ENCODE data around the gene CDH3. TPM values are rescaled to one million over a fixed set of nuclear protein-coding genes. Genes with fewer than 3 reads are reported as not detected.

Gene CDH3
- not detected for total RNA-seq
- long read RNA-seq, result 0 reads

DNA sequence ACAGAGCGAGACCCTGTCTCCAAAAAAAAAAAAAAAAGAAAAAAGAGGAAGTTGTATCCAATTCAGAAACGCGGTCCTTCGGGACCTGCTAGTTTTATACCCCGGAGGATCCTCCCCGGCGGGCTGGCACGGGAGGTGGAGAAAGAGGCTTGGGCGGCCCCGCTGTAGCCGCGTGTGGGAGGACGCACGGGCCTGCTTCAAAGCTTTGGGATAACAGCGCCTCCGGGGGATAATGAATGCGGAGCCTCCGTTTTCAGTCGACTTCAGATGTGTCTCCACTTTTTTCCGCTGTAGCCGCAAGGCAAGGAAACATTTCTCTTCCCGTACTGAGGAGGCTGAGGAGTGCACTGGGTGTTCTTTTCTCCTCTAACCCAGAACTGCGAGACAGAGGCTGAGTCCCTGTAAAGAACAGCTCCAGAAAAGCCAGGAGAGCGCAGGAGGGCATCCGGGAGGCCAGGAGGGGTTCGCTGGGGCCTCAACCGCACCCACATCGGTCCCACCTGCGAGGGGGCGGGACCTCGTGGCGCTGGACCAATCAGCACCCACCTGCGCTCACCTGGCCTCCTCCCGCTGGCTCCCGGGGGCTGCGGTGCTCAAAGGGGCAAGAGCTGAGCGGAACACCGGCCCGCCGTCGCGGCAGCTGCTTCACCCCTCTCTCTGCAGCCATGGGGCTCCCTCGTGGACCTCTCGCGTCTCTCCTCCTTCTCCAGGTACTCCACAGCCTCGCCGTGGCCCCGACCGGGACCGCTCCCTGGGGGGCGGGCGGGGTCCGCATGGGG lies at the start of gene CDH3:
TSS of gene CDH3 (plus strand) at position 596 of the 779 bp plus-strand sequence. CDS start at position 666, 70 bp downstream.
- intact Hi-C loops (cut with DNase I), result no loop called here

GRCh38 chr16:68596266-68596665 lies 48.8 kb upstream of the CDH3 start:
- ATAC-seq (ENCODE audit: poor library complexity) (no peak), DNase-seq (no peak)
- intact Hi-C loops (cut with DNase I), result no loop called here

More for the DNA sequence above, at the start of gene CDH3:
- ATAC-seq (ENCODE audit: poor library complexity) (no peak), DNase-seq (no peak)

GRCh38 chr16:68599586-68599985 lies 45.5 kb upstream of the CDH3 start:
- intact Hi-C loops (cut with DNase I), result no loop called here
- ATAC-seq (ENCODE audit: poor library complexity) (no peak), DNase-seq (no peak)

- no peak for DNase-seq
- intact Hi-C loops (cut with DNase I), result no loop called here
- ATAC-seq (ENCODE audit: poor library complexity), result no peak
Measured at GRCh38 chr16:68605746-68606145, 39.4 kb upstream of the CDH3 start.

GRCh38 chr16:68607443-68607842 lies 37.7 kb upstream of the CDH3 start:
- no peak for DNase-seq
- intact Hi-C loops (cut with DNase I), result no loop called here
- ATAC-seq (ENCODE audit: poor library complexity), result no peak

GRCh38 chr16:68608330-68608729 lies 36.8 kb upstream of the CDH3 start:
- no peak for DNase-seq
- ATAC-seq (ENCODE audit: poor library complexity), result no peak
- intact Hi-C loops (cut with DNase I), result no loop called here

DNA sequence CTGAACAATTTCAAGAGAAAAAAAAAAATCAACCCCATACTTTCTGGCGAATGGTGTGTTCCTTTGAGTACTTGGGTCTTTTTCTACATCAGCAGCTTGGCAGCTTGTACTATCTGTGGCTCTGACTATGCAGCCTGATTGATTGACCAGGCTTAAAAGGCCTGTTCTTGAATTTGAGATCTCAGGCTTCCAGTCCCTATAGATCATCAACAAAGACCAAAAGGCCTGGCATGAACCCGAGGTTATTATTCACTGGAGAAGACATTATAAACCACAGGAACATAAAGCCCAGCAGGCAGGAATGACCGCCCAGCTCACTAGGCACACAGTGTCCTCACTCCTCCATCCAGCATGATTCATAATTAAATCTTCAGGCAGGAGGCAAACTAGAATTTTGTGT lies 32.1 kb upstream of the CDH3 start:
- intact Hi-C loops (cut with DNase I), result no loop called here
- ATAC-seq (ENCODE audit: poor library complexity), result no peak

DNA sequence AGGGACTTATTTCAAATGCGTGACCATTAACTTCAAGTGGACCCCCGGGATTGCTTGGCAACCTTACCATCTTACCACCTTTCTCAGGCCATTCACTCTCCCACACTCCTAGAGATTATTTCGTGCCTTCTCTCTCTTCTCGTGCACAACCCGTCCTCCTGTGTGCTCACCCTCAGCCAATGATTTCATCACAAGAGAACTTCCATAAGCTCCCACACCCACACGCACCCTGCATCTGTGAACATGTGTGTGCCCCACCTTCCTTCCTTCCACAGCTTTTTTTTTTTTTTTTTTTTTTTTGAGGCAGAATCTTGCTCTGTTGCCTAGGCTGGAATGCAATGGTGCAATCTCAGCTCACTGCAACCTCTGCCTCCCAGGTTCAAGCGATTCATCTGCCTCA lies 27.4 kb upstream of the CDH3 start:
- no peak for DNase-seq
- no peak for ATAC-seq (ENCODE audit: poor library complexity)
- intact Hi-C loops (cut with DNase I), result no loop called here

More for the DNA sequence above, 32.1 kb upstream of the CDH3 start:
- DNase-seq, result no peak

DNA sequence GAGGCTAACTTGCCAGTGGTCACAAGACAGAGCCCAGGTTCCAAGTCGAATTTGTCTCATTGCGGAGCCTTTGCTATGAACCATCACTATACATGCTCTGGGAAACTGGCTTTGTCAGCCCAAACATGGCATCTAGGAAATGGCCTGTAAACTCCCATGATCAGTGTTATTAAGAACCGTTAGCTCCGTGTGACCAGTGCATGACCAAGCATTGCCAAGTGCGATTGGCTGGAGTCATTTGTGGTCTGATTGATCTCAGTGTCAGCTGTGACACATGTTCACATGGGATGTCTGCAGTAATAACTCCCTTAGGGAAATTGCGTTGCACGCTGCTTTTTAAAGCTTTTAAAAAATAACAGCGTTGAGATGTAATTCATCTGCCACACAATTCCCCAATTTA lies 18.6 kb upstream of the CDH3 start:
- intact Hi-C loops (cut with DNase I), result no loop called here
- no peak for ATAC-seq (ENCODE audit: poor library complexity)

DNA sequence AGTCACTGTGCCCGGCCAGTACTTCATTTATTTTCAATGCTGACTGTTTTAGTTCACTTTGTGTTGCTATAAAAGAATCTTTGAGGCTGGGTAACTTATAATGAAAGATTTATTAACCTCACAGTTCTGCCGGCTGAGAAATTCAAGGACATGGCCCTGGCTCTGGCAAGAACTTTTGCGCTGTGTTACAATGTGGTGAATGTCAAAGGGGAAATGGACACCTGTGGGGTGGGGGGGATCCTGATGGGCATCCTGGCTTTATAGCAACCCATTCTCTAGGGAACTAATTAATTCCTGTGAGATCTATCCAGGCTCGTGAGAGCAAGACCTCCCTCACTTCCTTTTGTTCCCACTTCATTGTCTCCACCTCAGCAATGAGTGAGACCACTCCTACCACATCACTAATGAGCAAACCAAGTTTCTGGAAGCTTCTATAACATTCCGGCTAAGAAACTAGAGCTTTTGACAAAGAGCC lies 17.1 kb upstream of the CDH3 start:
- intact Hi-C loops (cut with DNase I), result no loop called here
- ATAC-seq (ENCODE audit: poor library complexity) (no peak), DNase-seq (no peak)

More for the DNA sequence above, 18.6 kb upstream of the CDH3 start:
- DNase-seq, result no peak

GRCh38 chr16:68629351-68629910 lies 15.7 kb upstream of the CDH3 start:
- DNase-seq, result no peak
- no peak for ATAC-seq (ENCODE audit: poor library complexity)
- intact Hi-C loops (cut with DNase I), result no loop called here

- DNase-seq (no peak), ATAC-seq (ENCODE audit: poor library complexity) (no peak)
- intact Hi-C loops (cut with DNase I), result no loop called here
Measured at GRCh38 chr16:68636064-68636560, 9.0 kb upstream of the CDH3 start.

DNA sequence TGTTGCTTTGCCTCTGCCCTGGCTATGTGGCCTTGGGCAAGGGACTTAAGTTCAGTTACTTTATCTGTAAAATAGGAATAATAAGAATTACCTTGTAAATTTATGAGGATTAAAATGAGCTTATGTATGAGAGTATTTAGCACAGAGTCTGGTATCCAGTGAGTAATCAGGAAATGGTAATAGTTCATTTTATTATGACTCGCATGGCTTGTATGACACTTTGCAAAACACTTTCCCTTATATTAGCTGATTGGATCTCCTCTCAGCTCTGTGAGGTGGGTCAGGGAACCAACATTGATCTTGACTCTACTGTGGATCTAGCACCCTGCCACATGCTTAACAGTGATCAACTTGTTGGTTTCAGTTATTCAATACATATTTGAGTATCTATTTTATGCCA lies 8.3 kb upstream of the CDH3 start:
- intact Hi-C loops (cut with DNase I), result no loop called here
- ATAC-seq (ENCODE audit: poor library complexity) (no peak), DNase-seq (no peak)

DNA sequence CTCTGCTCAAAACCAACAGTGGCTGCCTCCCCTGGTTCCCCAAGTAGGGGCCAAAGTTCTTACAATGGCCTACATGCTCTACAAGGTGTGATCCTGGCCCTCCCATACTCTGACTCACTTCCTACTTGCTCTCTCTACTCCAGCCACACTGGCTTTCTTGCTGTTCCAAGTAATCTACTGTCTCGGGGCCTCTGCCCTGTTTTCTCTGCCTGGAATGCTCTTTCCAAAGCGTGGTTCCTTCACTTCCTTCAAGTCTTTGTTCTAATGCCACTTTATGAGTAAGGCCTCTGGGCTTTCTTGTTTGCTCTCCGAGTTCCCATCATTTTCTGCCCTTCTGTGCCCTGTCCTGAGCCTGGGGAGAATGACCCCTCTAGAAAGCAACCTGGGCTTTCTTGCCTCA lies 4.1 kb upstream of the CDH3 start:
- ATAC-seq (ENCODE audit: poor library complexity) (no peak), DNase-seq (no peak)
- intact Hi-C loops (cut with DNase I), result no loop called here

- ATAC-seq (ENCODE audit: poor library complexity) (no peak), DNase-seq (no peak)
Measured at GRCh38 chr16:68642047-68642435, 3.1 kb upstream of the CDH3 start.

DNA sequence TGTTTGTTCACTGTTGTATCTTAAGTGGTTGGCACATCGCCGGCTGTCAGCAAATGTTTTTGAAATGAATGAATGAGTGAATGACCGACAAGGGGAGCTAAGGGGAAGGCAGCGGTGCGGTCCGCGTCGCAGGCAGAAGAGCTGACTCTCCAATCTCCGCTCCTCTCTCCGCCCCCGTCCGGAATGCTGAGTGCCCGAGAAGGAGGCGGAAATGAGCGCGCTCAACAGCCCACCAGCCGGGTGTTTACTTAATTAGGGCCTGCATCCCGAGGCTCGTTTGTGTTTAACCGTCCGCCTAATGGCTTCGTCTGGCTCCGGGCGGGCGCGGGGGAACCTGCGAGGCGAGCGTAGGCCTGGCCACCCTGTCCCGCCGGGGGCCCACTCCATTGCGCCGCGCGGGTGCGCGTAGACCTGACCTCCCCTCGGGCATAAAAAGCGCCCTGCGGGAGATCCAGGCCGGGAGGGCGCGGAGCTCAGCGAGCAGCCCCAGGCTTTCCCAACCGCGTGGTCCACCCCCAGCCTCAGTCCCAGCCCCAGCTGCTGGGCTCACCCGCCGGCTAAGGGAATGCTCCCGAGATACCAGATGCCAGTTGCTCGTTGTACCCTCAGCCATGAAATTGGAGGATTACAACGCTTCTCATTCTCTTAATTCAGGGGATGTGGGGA lies 2.5 kb upstream of the CDH3 start:
- ATAC-seq (ENCODE audit: poor library complexity) (no peak), DNase-seq (no peak)
- intact Hi-C loops (cut with DNase I), result no loop called here

More at GRCh38 chr16:68642047-68642435, 3.1 kb upstream of the CDH3 start:
- intact Hi-C loops (cut with DNase I), result no loop called here

DNA sequence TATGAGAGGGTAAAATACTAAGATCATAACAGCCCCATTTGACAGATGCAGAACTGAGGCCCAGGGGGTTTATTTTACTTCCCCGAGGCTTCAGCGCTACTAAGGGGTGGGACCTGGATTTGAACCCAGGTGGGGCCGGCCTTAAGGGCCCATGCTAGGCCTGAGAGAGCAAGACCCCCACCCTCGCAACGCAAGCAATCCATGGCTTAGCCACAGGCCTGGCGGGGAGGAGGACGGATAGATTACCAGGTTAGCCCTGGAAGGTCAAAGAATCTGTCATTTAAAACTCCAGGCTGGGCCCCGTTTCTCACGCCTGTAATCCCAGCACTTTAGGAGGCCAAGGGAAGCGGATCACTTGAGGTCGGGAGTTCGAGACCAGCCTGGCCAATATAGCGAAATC lies 1.9 kb upstream of the CDH3 start:
- DNase-seq (no peak), ATAC-seq (ENCODE audit: poor library complexity) (no peak)
- intact Hi-C loops (cut with DNase I), result no loop called here

- intact Hi-C loops (cut with DNase I), result no loop called here
- no peak for ATAC-seq (ENCODE audit: poor library complexity)
Measured at GRCh38 chr16:68643847-68644246, 1.3 kb upstream of the CDH3 start.

DNA sequence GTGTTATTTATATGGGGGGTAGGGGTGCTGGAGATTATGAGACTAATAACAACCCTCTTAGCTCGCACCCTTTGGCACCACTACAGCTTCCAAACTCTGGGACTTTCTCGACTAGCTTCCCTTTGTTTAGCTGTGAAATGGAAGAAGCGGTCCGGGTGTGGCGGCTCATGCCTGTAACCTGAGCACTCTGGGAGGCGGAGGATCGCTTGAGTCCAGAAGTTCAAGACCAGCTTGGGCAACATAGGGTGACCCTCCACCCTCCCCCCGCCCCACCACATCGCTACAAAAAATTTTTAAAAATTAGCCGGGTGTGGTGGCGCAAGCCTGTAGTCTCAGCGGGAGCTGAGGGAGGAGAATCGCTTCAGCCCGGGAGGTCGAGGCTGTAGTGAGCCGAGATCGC lies 814 bp upstream of the CDH3 start:
- intact Hi-C loops (cut with DNase I), result no loop called here

More at GRCh38 chr16:68643847-68644246, 1.3 kb upstream of the CDH3 start:
- no peak for DNase-seq

More for the DNA sequence above, 814 bp upstream of the CDH3 start:
- DNase-seq (no peak), ATAC-seq (ENCODE audit: poor library complexity) (no peak)
